ENCODE data around the gene CLPSL1.

The CLPSL1 gene

GRCh38 chr6:35759426-35759825 is 21.4 kb upstream of the CLPSL1 start:
- no peak for DNase-seq

GRCh38 chr6:35765739-35766138 is 15.1 kb upstream of the CLPSL1 start:
- DNase-seq = no peak

GRCh38 chr6:35769211-35769610 is 11.6 kb upstream of the CLPSL1 start:
- DNase-seq = no peak

DNA sequence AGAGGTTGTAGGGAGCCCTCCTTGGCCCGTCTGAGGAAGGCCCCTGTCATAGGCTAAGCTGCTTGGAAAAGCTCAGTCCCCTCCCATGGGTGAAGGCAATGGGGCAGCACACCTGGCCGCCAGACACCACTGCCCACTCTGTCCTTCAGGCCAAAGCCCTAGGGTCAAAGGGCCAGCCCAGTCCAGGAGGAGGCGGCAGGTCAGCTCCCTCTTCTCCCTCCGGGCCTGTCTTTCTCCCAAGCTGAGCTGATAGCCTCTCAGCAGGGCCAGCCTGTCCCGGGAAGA is 9.5 kb upstream of the CLPSL1 start:
- no peak for DNase-seq

- DNase-seq = no peak
Observed at GRCh38 chr6:35774116-35774794, 6.6 kb upstream of the CLPSL1 start.

DNA sequence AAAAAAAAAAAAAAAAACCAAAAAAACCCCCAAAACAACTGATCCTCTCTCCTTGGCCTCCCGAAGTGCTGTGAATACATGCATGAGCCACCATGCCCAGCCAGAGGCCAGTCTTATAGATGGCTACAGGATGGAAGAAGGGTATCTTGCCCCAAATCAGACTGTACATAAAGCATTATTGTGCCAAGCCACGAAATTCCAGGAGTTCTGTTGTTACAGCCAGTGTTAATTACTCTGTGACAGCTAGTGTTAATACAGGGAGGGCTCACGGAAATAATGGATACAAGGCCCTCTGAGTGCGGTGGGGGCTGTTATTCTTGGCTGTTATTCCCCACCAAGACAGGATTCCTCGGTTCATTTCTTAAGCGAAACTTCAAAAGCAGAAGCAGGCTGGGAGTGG is 5.8 kb upstream of the CLPSL1 start:
- no peak for DNase-seq

- DNase-seq = no peak
Observed at GRCh38 chr6:35776364-35777215, 4.2 kb upstream of the CLPSL1 start, which contains the start of gene CLPSL2. Gene CLPSL2 (plus strand): TSS chr6:35776598. CDS start chr6:35776619, 21 bp downstream.

- DNase-seq = no peak
Observed at GRCh38 chr6:35777356-35778102, 3.3 kb upstream of the CLPSL1 start.

- DNase-seq = no peak
Observed at GRCh38 chr6:35778437-35778836, 2.4 kb upstream of the CLPSL1 start.

- no peak for DNase-seq
Observed at GRCh38 chr6:35781290-35781689, 471 bp downstream of the CLPSL1 start.

DNA sequence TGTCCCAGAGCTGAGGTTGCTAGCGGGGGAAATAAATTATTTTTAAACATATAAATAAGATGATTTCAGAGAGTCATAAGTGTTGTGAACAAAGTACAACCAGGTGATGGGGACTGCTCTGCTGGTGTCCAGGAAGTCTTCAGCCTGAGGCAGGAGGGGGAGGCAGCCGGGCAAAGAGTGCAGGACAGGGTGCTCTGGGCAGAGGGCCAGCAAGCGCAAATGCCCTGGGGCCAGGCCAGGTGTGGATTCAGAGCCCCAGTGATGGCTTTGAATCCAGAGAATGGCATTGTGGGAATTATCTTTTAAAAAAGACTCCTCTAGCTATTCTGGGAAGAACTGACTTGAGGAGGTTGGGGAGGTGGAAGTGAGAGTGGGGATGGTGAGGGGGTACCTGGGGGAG is 1.6 kb downstream of the CLPSL1 start:
- peak; percentile 77 for DNase-seq

GRCh38 chr6:35784200-35784599 is 3.4 kb downstream of the CLPSL1 start:
- no peak for DNase-seq

- no peak for DNase-seq
Observed at GRCh38 chr6:35786272-35786671, 5.5 kb downstream of the CLPSL1 start.

GRCh38 chr6:35786810-35787209 is 6.0 kb downstream of the CLPSL1 start:
- DNase-seq = no peak

- no peak for DNase-seq
Observed at GRCh38 chr6:35787266-35788218, 6.7 kb downstream of the CLPSL1 start.

DNA sequence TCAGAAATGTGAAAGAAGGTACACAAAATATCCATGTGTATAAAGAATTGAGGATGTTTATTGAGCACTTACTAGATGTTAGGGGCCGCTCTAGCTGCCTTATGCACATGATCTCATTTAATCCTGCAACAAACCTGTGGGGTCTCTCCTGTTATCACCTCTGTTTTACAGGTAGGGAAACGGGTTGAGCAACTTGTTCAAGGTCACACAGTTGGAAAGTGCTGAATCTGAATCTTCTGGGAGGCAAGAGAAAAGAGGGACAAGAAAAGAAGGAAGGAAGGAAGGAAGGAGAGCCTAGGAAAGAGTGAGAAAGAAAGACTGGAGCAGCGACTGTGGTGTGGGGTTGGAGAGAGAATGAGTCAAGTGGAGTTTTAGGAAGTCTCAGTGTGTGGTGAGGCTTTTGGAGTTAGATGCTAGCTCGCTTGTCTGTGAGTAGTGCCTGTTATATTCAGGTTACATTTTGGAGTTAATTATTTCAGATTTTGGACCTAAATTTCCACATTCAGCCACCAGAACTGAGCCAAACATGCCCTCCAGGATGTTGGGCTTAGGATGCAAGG is 7.7 kb downstream of the CLPSL1 start:
- DNase-seq = no peak

DNA sequence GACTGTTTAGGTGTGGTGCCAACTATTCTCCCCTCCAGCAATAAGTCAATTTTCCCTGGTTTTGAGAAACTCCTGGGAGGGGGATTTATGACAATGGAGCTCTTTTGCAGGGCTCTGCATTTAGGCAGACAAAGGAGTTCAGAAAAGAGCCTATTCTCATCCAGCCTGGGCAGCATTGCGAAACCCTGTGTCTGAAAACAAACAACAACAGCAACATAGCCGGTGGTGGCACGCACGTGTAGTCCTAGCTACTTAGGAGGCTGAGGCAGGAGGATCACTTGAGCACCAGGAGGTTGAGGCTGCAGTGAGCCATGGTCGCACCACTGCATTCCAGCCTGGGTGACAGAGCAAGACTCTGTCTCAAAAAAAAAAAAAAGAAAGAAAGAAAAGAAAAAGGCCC is 9.9 kb downstream of the CLPSL1 start:
- no peak for DNase-seq

GRCh38 chr6:35794536-35795452 is 14.0 kb downstream of the CLPSL1 start:
- no peak for DNase-seq

- DNase-seq = no peak
Observed at GRCh38 chr6:35795453-35796071, 14.7 kb downstream of the CLPSL1 start.

DNA sequence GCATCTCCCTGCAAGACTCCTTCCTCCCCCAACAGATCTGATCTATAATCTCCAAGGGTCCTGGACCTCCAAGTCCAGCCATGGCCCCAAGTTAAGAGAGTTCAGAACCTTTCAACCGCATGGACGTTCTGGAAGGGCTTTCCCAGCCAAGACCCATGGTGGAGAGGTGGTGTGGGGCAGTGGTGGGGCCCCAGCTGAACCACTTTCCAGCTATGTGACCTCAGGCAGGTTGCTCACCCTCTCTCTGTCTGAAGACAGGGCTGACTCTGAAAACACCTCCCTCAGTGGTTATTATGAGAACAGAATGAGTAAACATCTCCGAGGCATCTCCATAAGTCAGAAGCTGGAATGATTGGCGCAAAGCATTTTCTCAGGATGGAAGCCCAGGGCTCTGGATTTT is 15.4 kb downstream of the CLPSL1 start:
- no peak for DNase-seq

All from NCI-H2081 treated with DMSO at 0.1 percent for 48 hours (cell line).